Measurements from ENCODE around the gene WDR90.

- TF ChIP-seq CTCF (IDR thresholded peaks at IDR 0.05; ENCODE audit: low read length) (no peak), EZH2 (IDR thresholded peaks at IDR 0.05; ENCODE audit: borderline replicate concordance, low read length) (no peak)
These were observed 45.2 kb upstream of the WDR90 start for GRCh38 chr16:603933-604332.
